Retina (tissue), 1 donor: ENCODE results near the gene CEP44.
"Not testable (repeated sequence)": the region's sequence is repeated elsewhere in the genome, so short reads cannot be mapped to it uniquely, and the experiment has no call there.

Experiments used
- DNase-seq: peaks from one replicate; pipeline ENCODE4 v3.0.0-alpha.2; 2016

CEP44 gene

DNA sequence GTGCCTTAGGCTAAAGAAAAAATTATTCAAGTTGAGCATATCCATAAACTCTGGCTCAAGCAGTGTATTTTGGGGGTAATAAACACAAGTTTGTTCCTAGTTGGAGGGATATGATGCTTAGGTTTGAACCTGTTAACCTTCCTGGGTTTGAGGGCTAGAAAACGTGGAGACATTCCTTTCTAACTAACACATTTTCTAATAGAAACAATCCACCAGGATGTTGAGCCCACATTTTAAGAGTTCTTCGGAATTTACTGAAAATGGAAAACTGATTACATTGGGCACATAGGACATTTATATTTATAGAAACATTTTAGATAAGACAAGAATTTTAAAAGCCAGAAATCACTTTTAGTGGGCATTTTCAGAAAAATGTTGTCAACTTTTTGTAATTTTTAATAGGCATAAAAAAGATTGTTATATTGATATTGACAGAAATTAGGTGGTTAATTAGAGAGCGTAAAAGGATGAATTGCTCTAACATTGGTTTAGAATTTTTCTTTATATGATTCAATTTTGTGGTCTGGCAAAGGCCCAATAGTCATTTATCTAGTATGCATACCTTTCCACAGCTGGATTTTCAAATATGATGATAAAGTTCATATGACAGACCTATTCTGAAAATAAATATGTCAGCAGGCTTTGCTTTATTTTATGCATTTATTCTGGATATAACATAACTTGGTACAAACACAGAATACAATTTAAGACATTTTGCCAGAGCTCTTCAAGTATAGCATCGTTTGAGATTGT, 49.2 kb downstream of the CEP44 start:
- no peak for DNase-seq

DNA sequence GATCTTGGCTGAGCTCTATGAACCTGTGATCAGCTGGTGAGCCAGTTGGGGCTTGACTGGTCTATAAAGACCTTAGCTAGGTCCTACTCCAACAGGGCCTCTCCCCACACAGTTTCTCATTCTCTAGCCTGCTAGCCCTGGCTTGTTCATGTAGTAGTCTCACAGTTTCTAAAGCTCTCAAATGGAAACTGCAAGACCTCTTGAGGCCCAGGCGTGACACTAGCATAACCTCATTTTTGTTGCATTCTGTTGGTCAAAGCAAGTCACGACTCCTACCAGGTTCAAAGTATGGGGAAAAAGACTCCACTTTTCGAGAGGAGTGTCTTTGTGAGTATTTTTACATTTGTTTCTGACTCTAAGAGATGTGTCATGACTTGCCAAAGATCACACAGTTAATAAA, 50.9 kb downstream of the CEP44 start:
- DNase-seq = no peak

DNA sequence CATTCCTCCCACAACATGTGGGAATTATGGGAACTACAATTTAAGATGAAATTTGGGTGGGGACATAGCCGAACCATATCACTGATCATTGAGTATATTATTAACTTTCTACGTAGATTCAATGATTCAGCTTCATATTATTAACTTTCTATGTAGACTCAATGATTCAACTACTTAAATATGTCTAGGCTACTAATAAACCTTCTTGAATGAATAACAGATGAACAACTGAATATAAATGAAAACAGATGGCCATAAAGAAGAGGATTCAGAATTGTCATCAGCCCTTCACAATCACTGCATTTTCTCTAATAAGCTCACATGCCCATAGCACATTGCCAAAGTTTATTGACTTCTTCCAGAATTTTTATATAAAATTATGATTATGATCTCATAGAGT, 57.0 kb downstream of the CEP44 start:
- no peak for DNase-seq

DNA sequence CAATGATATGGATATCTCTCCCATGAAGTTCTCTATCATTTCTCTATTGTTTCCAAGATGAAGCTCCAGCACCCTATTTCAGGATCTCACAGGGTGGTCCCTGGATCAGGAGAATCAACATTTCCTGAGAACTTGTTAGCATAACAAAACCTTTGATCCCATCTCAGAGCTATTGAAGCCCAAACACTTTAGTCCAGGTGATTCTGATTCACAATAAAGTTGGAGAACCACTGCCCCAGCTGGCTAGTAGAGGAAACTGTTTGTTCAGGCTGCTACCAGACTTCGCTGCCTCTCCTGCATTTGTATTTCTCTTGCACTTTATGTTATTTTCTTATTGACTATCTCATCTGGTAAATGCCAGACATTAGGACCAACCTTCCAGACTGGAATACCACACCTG, 65.4 kb downstream of the CEP44 start:
- no peak for DNase-seq

DNA sequence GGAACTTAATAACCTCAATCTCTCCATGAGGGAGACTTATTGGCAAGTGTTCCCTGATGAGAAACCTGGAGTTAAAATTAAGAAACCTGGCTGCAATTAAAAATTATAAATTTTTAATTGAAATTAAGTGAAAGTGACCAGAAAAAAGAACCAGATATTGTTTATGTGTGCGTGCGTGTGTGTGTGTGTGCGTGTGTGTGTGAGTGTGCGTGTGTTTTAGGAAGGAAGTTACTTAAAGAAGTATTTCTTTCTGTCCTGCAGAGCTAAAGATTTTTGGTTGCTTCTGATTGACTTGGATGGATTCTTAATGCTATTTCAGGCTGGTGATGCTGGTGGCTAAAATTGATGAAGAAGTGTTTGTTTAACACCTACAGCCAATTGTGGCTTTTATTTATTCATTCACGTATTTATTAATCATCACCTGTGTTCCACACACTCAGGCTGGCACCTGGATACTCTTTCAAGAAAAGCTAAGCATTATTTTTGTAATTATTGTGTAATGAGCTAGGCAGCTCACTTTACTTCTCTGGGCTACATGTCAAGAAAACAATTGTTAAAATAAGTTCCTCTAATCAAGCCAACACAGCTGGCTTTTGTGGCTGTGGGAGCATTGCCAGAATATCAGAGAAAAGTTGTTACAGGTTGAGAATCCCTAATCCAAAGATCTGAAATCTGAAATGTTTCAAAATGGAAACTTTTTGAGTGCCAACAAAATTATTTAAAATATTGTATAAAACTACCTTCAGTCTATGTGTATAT, 68.5 kb downstream of the CEP44 start:
- no peak for DNase-seq

DNA sequence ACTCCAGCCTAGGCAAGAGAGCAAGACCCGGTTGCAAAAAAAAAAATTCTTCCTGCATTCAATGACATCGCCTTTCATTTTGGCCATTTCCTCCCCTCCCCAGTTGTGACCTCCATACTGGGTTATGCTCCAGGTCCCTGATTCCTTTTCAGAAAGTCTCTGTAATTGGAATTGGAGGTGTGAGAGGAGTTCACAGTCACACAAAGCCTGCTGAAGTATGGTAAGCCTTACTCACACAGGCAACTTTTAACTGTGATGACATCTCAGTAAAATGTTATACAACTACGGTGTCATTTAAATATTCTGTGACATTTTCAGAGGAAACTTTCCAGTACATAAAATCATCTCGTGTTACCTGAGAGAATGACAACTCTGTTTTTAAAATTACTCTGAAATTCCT, 73.6 kb downstream of the CEP44 start:
- no peak for DNase-seq

DNA sequence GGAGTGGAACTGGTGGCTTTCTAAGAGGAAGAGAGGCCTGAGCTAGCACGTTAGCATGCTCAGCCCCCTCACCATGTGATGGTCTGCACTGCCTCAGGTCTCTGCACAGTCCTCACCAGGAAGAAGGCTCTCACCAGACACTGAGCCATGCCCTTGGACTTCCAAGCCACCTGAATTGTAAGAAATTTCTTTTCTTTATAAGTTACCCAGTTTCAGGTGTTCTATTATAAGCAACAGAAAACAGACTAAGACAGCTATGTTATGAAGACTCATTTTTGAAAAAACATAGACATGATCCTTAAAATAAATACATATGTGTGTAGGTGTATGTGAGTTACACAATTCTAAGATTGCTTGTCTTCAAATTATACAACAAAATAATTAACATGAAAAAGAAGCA, 74.7 kb downstream of the CEP44 start:
- no peak for DNase-seq

DNA sequence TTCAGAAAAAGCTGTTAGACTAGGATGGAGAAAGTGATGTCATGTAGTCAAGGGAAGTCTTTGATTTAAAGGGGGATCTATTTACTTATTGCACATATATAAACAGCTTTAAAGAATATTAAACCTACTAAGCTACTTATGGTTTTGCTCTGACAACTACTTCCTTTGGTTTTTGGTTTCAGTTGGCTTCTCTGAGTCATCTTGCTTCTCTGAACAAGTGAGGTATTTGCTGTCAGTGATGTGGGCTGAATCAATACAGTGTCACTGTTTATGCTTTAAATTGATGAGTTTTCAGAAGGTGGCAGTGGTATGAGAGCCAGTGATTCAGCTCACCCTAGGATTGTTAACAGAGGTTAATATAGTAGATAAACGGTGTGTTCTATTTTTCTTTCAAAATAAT, 75.1 kb downstream of the CEP44 start:
- no peak for DNase-seq

DNA sequence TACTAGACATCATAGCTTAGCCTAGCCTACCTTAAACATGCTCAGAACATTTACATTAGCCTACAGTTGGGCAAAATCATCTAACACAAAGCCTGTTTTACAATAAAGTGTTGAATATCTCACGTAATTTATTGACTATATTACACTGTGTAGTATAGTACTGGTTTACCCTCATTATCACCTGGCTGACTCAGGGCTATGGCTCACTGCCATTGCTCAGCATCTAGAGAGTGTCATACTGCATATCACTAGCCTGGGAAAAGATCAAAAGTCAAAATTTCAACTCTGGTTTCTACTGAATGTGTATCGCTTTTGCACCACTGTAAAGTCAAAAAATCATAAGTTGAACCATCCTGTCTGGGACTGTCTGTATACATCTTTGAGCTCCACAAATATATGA, 78.6 kb downstream of the CEP44 start:
- DNase-seq = no peak

DNA sequence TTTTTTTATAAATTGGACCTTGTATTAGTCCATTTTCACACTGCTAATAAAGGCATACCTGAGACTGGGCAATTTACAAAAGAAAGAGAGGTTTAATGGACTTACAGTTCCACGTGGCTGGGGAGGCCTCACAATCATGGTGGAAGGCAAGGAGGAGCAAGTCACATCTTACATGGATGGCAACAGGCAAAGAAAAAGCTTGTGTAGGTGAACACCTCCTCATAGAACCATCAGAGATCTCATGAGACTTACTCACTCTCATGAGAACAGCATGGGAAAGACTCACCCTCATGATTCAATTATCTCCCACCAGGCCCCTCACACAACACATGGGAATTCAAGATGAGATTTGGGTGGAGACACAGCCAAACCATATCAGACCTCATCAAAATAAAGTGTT, 80.1 kb downstream of the CEP44 start:
- DNase-seq = not testable (repeated sequence)

DNA sequence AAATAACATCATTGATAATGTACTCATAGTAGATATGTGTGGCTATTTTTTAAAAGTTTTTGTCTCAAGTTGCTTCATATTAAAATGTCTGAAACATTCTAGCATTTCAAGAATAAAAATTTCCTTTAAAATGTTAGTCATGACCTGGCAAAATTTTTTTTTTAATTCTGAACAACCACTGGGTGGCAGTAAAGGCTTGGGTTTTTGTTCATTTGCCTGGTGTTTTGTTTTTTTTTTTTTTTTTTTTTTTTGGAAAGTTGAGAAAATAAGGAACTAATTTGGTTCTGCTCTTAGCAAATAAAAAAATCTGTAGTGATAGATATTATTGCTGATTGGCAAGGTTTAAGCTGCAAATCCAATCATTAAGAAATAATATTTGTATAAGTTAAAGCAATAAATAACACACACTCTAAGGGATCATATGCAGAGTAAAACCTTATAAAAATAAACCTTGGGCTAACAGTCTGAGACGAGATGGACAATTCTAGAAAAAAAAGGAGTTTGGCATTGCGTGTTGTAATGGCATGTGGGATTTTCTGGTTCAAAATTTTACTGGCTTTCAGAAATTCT, 81.4 kb downstream of the CEP44 start:
- DNase-seq = peak; percentile 15

DNA sequence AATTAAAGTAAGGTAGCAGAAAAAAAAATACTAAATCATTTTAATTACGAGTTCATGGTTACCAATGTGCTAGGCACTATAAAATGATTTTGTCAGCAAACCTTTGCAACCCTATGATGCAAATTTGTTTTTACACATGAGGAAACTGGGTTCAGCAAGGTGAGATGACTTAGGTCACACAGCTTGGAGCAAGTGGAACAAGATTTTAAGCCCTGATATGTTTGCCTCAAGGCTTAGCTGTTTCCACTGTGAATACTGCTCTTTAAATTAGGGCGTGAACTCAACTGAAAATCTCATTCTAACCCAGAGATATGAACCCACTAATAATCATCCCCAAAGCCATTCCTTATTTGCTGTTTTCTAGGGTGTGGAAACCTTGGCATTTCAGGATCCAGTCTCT, 86.3 kb downstream of the CEP44 start:
- no peak for DNase-seq

DNA sequence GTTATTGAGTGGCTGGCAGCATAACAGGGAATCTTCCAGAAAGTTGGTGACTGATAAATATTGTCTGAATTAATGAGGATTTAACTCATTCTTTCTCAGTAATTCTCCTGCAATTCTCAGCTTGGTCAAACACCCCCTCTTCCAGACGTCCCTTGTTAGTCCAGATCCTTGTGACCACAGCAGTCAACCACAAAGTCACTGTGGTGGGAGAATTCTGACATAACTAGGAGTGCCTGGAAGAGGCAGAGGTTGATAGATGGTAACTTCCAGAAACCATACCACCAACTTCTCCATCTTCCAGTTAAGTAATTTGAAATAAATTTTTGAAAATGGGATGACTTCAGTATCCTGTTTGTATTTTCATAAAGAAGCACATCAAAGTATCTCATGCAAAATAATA, 90.1 kb downstream of the CEP44 start:
- DNase-seq = no peak

DNA sequence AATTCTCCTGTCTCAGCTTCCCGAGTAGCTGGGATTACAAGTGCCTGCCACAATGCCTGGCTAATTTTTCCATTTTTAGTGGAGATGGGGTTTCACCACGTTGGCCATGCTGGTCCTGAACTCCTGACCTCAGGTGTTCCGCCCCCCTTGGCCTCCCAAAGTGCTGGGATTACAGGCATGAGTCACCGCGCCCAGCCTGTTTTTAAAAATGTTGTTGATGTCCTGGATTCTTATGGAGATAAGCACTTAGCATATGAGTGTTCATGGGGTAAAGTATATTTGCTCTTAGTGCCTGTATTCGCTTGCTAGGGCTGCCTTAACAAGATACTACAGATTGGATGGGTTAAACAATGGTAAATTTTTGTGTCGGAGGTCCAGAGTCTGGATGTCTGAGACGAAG, 91.7 kb downstream of the CEP44 start:
- no peak for DNase-seq

DNA sequence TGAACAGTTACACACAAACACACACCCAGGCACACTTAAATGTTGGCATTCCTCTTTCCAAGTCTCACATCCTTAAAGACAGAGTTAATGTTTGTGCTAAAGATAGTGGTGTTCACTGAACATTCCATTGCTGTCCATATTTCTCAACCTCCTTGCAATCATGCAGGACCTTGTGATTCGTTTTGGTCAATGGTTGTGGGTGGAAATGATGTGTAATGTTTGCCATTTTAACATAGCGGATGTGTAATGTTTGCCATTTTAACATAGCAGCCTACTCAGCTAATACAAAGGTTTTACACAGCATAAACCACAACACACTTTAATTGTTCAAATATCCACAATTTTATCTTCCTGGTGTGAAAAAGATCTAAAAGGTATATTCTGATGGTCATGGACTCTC, 93.9 kb downstream of the CEP44 start:
- no peak for DNase-seq

DNA sequence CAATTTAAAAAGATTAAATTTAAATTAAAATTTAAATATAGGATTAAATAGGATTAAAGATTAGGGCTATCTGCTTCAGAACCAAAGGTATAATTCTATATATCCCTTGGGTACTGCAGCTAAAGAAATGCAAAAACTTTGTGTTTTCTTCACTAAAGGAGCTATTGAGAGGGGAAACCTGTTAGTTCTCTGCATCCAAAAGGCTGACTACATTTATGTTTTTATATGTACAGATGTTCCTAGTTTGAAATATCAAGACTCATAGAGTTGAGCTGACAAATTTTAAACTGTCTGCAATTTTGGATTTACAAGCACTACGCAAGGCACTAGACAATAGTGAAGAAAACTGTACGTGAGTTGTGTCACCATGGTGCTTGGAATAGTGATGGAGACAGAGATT, 95.2 kb downstream of the CEP44 start:
- DNase-seq = no peak

DNA sequence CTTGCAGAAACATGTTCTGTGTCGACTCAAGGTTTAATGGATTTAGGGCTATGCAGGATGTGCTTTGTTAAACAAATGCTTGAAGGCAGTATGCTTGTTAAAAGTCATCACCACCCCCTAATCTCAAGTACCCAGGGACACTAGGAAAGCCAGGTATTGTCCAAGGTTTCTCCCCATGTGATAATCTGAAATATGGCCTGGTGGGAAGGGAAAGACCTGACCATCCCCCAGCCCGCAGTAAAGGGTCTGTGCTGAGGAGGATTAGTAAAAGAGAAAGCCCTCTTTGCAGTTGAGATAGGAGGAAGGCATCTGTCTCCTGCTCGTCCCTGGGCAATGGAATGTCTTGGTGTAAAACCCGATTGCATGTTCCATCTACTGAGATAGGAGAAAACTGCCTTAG, 96.5 kb downstream of the CEP44 start:
- not testable (repeated sequence) for DNase-seq

DNA sequence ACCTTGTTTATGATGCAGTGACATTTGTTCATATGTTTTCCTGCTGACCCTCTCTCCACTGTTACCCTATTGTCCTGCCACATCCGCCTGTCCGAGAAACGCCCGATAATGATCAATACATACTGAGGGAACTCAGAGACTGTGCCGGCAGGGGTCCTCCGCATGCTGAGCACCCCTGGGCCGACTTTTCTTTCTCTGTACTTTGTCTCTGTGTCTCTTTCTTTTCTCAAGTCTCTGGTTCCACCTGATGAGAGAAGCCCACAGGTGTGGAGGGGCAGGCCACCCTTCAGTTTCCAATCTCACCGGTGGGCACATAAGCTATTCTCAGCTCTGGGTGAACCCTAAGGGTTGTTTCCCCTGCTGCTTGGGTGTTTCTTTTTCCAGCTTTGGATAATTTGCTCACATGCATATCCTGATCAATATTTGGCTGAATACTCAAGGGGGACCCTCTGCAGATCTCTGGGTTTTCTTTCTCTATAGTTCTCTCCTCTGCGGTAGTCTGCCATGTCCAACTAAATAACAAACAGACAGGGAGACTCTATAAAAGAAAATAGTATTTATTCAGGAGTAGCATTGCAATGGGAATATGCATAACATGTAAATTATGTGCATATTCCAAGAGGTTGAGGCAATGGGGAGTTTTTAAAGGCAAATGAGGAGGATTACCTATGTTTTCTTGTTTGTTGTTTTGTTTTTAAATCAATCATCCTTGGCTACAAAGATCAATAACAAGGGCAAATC, 97.2 kb downstream of the CEP44 start:
- DNase-seq = no peak

DNA sequence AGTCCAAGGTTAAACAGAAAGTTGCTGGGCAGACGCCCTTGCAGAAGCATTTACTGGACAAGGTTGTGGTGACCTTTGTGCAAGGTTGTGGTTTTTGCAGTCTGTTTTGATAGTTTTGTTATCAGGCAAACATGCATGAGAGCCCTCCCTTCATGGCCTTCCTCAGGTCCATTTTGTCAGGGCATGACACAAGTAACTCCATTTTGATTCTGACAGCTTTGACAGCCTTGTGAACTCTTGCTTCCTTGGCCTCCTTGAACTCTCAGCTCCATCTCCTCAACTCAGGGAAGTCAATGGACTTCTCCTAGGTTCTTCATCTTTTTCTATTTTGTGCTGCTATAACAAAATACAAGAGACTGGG, 97.7 kb downstream of the CEP44 start:
- DNase-seq = no peak
